ENCODE data around the gene LRP8.
A peak's percentile ranks its signal among the peaks of the same experiment; 100 is the strongest.
"Not testable (repeated sequence)": the region's sequence is repeated elsewhere in the genome, so short reads cannot be mapped to it uniquely, and the experiment has no call there.

Gene LRP8

GRCh38 chr1:53206083-53206685, 121.7 kb downstream of the LRP8 start:
- not testable (repeated sequence) for DNase-seq

DNA sequence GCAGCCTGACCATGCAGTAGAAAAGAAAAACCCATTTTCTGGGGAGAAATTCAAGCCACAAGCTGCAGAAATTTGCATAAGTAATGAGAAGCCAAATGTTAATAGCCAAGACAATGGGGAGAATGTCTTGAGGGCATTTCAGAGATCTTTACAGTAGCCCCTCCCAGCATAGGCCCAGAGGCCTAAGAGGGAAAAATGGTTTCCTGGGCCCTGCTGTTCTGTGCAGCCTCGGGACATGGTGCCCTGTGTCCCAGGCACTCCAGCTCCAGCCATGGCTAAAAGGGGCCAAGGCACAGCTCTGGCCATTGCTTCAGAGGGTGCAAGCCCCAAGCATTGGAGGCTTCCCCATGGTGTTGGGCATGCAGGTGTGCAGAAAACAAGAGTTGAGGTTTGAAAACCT, 122.4 kb downstream of the LRP8 start:
- not testable (repeated sequence) for DNase-seq

- no peak for DNase-seq
Observed at GRCh38 chr1:53203466-53203865, 124.4 kb downstream of the LRP8 start.

GRCh38 chr1:53198241-53198651, 129.6 kb downstream of the LRP8 start:
- no peak for DNase-seq

GRCh38 chr1:53197291-53198200, 130.3 kb downstream of the LRP8 start:
- DNase-seq = no peak

DNA sequence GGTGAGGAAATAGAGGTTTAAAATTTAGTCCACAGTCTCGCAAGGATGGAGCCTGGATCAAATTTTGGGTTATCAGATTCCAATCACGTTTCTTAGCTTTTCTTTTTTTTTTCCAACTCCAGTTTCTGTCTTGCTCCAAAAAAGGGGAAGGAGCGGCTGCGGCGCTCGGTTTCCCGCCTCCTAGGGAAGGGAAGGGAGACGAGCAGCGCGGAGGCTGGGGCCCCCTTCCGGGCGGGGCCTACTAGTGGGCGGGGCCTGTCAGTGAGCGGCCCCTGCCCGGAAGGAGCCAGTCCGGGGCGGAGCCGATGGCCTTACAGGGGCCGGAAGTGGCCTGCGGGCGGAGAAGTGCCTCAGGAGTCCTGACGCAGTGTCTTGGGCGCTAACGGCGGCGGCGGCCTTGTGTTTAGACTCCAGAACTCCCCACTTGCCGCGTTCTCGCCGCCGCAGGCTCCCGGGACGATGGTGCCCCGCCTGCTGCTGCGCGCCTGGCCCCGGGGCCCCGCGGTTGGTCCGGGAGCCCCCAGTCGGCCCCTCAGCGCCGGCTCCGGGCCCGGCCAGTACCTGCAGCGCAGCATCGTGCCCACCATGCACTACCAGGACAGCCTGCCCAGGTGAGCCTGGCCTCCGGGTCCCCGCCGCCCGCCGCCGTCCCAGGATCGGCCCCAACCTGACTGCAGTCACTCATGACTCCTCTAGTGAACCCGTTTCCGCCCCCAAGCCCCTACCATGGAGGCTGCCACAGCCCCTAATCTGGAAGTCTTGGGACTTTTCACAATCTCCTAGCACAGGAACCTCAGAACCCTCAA, 131.2 kb downstream of the LRP8 start, which contains the start of gene CPT2:
CPT2 (plus strand) TSS at position 340 of the 806 bp plus-strand sequence; CDS start at position 460, 120 bp downstream.
- DNase-seq = peak; percentile 87

- DNase-seq = no peak
Observed at GRCh38 chr1:53196017-53196484, 131.8 kb downstream of the LRP8 start.

GRCh38 chr1:53195246-53196016, 132.4 kb downstream of the LRP8 start:
- DNase-seq = no peak

Data from activated T-cell treated with anti-CD3 and anti-CD28 coated beads, Interleukin-2, amount 50 U/mL, for 1 hour (primary cell).